HepG2 (cell line): ENCODE measurements around the gene TFPI. TPM values are rescaled to one million over a fixed set of nuclear protein-coding genes. Genes with fewer than 3 reads are reported as not detected.

Experiments
- ASH2L ChIP-seq: fragments of 300-600, 200-600 bp; sonication (generic); IDR thresholded peaks from 2 replicates; pipeline ENCODE4 v1.7.0; 2017; ENCODE audit warnings: low read depth, mild to moderate bottlenecking, moderate library complexity, mixed read lengths, low read length; ENCODE audit not compliant: insufficient read length
- BCL6 ChIP-seq: IDR thresholded peaks from 2 replicates; pipeline ENCODE4 v1.6.1; 2016; ENCODE audit warnings: missing genetic modification reagents, missing compliant biosample characterization
- ELF1 ChIP-seq: sonication (generic); formaldehyde crosslinking; IDR thresholded peaks from 2 replicates; pipeline ENCODE4 v1.4.0; 2020; ENCODE audit warnings: missing genetic modification reagents
- GATAD2A ChIP-seq: IDR thresholded peaks from 2 replicates; pipeline ENCODE4 v1.6.1; 2016
- TP53 ChIP-seq: sonication (generic); formaldehyde crosslinking; conservative IDR thresholded peaks from 2 replicates; pipeline ENCODE4 v1.4.0; 2020; ENCODE audit warnings: missing genetic modification reagents
- ZFP82 ChIP-seq: sonication (generic); formaldehyde crosslinking; IDR thresholded peaks from 2 replicates; pipeline ENCODE4 v1.5.1; 2020; ENCODE audit warnings: mild to moderate bottlenecking, missing genetic modification reagents, borderline replicate concordance
- ZNF12 ChIP-seq: sonication (generic); formaldehyde crosslinking; IDR thresholded peaks from 2 replicates; pipeline ENCODE4 v1.5.0; 2020; ENCODE audit warnings: missing genetic modification reagents
- polyA plus RNA-seq, 8 experiments: library from polyadenylated mRNA; depleted of rRNA in 3 of 8; stranded (reverse) in 7 of 8; unstranded in 1 of 8; fragments of >200 nt; fragmentation: Illumina TruSeq in 4 of 8; extraction: Trizol in 4 of 8; gene quantifications; 2 replicates each; pipeline versions ENCODE4 v1.2.1 to v1.2.3, GENCODE V29; 2011 to 2016; ENCODE audit warnings: low read depth in 4 of 8, missing spikeins in 1 of 8, mixed read lengths in 1 of 8; ENCODE audit not compliant: insufficient read depth in 1 of 8
- total RNA-seq, 5 experiments: library from RNA; depleted of rRNA; stranded (reverse); fragments of >200 nt; fragmentation: Illumina TruSeq; extraction: Trizol; gene quantifications; 2 replicates each; pipeline ENCODE4 v1.2.3, GENCODE V29; 2016; ENCODE audit warnings: low read depth in 1 of 5
- TF ChIP-seq, protein P1 (sequence below), 2 experiments: sonication (generic) in 1 of 2; formaldehyde crosslinking in 1 of 2; IDR thresholded peaks; 2 replicates each; pipeline versions ENCODE4 v1.4.0 to v1.6.1; 2018 to 2020; ENCODE audit warnings: missing genetic modification reagents in 2 of 2, borderline replicate concordance in 1 of 2, low read depth in 1 of 2, mild to moderate bottlenecking in 1 of 2, missing biosample characterization in 1 of 2
- TF ChIP-seq, protein P2 (sequence below): IDR thresholded peaks from 2 replicates; pipeline ENCODE4 v1.6.1; 2012; ENCODE audit warnings: low read length, improper control_type of control experiment
- TF ChIP-seq, protein P3 (sequence below): sonication (generic); formaldehyde crosslinking; IDR thresholded peaks from 2 replicates; pipeline ENCODE4 v1.5.0; 2020; ENCODE audit warnings: mild to moderate bottlenecking, missing genetic modification reagents
- TF ChIP-seq, protein P4 (sequence below): IDR thresholded peaks from 2 replicates; pipeline ENCODE4 v1.6.1; 2016; ENCODE audit warnings: missing genetic modification reagents, missing compliant biosample characterization
- TF ChIP-seq, protein P5 (sequence below): IDR thresholded peaks from 2 replicates; pipeline ENCODE4 v1.6.1; 2018; ENCODE audit warnings: missing genetic modification reagents

The TFPI gene
- total and polyA plus RNA-seq, 2 of the 13 experiments (the other 11 are each of a cell fraction or from before 2014, with no cell fraction given), result 301 to 436 TPM

DNA sequence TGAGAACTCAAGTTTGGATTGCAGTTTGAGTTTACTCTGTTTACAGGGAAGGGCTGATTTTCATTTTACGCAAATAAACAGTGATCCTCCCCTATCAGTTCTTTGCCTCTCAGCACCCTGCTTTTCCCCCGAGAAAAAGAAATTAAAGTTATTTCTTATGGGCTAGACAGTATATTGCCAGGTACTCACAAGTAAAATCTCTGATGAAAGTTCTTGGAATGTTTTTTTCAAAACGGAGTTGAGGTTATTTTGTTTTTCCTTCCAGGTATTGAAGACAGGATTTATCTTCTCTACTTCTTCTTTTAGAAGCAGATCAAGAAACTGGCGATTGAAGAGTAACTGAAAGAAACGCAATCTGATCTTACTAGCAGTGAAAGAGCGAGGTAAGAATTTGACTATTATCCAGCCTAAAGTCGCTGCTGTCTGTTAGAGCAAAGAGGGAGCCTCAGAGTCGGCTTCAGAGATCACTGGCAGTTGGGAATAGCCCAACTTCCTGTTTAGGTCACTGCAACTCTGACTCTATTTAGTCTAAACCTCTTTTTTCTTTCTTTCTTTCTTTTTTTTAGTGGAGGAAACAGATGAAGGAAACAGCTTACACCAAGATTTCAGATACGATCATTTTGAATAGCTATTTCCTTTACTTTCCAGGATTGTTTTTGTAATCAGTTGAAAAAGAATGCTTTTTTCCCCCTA lies at the start of gene TFPI (continued):
- TF ChIP-seq, protein P1, sequence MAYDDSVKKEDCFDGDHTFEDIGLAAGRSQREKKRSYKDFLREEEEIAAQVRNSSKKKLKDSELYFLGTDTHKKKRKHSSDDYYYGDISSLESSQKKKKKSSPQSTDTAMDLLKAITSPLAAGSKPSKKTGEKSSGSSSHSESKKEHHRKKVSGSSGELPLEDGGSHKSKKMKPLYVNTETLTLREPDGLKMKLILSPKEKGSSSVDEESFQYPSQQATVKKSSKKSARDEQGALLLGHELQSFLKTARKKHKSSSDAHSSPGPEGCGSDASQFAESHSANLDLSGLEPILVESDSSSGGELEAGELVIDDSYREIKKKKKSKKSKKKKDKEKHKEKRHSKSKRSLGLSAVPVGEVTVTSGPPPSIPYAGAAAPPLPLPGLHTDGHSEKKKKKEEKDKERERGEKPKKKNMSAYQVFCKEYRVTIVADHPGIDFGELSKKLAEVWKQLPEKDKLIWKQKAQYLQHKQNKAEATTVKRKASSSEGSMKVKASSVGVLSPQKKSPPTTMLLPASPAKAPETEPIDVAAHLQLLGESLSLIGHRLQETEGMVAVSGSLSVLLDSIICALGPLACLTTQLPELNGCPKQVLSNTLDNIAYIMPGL (CRISPR knock-in tag; IDR thresholded peaks at IDR 0.05; ENCODE audit: borderline replicate concordance in 1 of 2, low read depth in 1 of 2), result peak; percentile 31 to 38; a peak in 1 of 4 replicates
- TF ChIP-seq ZFP82 (no peak), ELF1 (peak; percentile 61), ASH2L (no peak), BCL6 (no peak), GATAD2A (CRISPR knock-in tag) (0 out of 2 replicates have a peak, but pooled peaks have one; percentile 35), TP53 (no peak), ZNF12 (CRISPR knock-in tag) (0 out of 2 replicates have a peak, but pooled peaks have one; percentile 40)
- TF ChIP-seq, protein P2, sequence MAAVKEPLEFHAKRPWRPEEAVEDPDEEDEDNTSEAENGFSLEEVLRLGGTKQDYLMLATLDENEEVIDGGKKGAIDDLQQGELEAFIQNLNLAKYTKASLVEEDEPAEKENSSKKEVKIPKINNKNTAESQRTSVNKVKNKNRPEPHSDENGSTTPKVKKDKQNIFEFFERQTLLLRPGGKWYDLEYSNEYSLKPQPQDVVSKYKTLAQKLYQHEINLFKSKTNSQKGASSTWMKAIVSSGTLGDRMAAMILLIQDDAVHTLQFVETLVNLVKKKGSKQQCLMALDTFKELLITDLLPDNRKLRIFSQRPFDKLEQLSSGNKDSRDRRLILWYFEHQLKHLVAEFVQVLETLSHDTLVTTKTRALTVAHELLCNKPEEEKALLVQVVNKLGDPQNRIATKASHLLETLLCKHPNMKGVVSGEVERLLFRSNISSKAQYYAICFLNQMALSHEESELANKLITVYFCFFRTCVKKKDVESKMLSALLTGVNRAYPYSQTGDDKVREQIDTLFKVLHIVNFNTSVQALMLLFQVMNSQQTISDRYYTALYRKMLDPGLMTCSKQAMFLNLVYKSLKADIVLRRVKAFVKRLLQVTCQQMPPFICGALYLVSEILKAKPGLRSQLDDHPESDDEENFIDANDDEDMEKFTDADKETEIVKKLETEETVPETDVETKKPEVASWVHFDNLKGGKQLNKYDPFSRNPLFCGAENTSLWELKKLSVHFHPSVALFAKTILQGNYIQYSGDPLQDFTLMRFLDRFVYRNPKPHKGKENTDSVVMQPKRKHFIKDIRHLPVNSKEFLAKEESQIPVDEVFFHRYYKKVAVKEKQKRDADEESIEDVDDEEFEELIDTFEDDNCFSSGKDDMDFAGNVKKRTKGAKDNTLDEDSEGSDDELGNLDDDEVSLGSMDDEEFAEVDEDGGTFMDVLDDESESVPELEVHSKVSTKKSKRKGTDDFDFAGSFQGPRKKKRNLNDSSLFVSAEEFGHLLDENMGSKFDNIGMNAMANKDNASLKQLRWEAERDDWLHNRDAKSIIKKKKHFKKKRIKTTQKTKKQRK, result no peak
- TF ChIP-seq, protein P3, sequence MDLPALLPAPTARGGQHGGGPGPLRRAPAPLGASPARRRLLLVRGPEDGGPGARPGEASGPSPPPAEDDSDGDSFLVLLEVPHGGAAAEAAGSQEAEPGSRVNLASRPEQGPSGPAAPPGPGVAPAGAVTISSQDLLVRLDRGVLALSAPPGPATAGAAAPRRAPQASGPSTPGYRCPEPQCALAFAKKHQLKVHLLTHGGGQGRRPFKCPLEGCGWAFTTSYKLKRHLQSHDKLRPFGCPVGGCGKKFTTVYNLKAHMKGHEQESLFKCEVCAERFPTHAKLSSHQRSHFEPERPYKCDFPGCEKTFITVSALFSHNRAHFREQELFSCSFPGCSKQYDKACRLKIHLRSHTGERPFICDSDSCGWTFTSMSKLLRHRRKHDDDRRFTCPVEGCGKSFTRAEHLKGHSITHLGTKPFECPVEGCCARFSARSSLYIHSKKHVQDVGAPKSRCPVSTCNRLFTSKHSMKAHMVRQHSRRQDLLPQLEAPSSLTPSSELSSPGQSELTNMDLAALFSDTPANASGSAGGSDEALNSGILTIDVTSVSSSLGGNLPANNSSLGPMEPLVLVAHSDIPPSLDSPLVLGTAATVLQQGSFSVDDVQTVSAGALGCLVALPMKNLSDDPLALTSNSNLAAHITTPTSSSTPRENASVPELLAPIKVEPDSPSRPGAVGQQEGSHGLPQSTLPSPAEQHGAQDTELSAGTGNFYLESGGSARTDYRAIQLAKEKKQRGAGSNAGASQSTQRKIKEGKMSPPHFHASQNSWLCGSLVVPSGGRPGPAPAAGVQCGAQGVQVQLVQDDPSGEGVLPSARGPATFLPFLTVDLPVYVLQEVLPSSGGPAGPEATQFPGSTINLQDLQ (CRISPR knock-in tag), result no peak
- TF ChIP-seq, protein P4, sequence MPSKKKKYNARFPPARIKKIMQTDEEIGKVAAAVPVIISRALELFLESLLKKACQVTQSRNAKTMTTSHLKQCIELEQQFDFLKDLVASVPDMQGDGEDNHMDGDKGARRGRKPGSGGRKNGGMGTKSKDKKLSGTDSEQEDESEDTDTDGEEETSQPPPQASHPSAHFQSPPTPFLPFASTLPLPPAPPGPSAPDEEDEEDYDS, result peak; percentile 26; the same call in 1 of the 2 replicates
- TF ChIP-seq, protein P5, sequence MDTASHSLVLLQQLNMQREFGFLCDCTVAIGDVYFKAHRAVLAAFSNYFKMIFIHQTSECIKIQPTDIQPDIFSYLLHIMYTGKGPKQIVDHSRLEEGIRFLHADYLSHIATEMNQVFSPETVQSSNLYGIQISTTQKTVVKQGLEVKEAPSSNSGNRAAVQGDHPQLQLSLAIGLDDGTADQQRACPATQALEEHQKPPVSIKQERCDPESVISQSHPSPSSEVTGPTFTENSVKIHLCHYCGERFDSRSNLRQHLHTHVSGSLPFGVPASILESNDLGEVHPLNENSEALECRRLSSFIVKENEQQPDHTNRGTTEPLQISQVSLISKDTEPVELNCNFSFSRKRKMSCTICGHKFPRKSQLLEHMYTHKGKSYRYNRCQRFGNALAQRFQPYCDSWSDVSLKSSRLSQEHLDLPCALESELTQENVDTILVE (CRISPR knock-in tag), result peak; percentile 53; the same call in 1 of the 2 replicates
